ENCODE measurements around the gene CTCFL.

Gene CTCFL, protein sequence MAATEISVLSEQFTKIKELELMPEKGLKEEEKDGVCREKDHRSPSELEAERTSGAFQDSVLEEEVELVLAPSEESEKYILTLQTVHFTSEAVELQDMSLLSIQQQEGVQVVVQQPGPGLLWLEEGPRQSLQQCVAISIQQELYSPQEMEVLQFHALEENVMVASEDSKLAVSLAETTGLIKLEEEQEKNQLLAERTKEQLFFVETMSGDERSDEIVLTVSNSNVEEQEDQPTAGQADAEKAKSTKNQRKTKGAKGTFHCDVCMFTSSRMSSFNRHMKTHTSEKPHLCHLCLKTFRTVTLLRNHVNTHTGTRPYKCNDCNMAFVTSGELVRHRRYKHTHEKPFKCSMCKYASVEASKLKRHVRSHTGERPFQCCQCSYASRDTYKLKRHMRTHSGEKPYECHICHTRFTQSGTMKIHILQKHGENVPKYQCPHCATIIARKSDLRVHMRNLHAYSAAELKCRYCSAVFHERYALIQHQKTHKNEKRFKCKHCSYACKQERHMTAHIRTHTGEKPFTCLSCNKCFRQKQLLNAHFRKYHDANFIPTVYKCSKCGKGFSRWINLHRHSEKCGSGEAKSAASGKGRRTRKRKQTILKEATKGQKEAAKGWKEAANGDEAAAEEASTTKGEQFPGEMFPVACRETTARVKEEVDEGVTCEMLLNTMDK

DNA sequence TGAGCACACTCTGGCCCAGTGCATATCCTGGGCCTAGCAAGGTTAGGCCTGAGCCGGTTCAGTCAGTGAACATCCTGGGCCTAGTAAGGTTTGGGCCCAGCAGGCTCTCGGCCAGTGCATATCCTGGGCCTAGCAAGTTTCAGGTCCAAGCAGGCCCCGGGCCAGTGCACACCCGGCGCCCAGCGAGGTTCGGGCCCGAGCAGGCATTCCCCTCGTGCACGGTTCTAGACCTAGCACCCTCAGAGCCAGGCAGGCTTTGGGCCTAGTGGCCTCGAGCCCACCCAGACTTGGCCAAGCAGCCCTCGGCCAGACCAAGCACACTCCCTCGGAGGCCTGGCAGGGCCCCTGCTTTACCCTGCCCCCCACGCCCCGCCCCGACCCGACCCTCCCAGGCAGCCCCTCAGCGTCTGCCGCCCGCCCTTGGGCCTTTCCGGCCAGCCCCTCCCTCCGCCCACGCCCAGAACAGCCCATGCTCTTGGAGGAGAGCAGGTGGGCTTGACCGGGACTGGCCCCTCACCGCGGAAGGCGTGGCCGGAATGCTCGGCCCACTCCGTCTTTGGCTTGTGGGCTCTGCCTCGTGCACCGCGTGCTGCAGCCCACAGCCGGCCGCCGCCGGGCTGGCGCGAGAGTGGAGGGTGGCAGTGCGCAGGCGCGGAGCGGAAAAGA is at the start of gene CTCFL:
Gene CTCFL (minus strand): TSS at position 630 of the 666 bp plus-strand sequence. CDS start 935 bp downstream, outside the sequence.
- in situ Hi-C loops (cut with MboI; ENCODE audit: low sequenced_read_pairs), result no loop called here

DNA sequence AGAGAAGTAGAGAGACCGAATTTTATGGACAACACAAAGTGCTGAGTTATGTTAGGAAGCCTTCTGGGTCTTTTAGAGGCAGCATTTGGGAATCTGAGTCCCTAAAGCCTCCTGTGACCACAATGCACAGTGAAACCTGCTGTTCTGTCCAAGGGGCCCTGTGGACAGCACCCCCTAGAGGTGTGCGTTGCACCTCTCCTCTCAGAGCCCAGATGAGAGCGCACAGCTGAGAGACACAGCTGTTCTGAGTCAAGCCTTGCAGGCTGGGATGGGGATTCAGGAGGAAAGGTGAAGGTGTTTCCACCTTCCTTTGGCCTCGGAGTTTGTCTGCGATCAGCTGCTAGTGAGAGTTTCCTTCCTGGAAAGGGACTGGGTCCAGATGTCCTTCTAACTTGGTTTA is 49.0 kb upstream of the CTCFL start:
- in situ Hi-C loops (cut with MboI; ENCODE audit: low sequenced_read_pairs), result no loop called here

DNA sequence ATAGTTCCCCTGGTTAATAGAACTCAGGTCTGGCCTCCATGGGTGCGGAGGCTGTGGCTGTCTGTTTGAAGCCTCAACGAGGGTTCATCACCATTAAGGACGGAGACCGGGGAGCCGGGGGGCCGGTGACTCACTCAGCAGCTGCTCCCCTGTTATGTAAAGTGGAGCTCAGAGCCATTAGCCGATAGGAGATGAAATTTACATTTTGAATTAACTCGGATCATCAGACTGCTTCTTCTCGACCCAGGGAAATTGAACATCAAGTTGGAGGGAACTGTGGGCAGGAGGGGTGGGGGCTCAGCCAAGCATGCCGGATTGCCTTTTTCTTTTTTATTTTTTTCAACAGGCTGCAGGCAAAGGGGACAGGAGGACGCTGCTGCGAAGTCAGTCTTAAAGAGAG is 48.3 kb upstream of the CTCFL start:
- in situ Hi-C loops (cut with MboI; ENCODE audit: low sequenced_read_pairs), result no loop called here

DNA sequence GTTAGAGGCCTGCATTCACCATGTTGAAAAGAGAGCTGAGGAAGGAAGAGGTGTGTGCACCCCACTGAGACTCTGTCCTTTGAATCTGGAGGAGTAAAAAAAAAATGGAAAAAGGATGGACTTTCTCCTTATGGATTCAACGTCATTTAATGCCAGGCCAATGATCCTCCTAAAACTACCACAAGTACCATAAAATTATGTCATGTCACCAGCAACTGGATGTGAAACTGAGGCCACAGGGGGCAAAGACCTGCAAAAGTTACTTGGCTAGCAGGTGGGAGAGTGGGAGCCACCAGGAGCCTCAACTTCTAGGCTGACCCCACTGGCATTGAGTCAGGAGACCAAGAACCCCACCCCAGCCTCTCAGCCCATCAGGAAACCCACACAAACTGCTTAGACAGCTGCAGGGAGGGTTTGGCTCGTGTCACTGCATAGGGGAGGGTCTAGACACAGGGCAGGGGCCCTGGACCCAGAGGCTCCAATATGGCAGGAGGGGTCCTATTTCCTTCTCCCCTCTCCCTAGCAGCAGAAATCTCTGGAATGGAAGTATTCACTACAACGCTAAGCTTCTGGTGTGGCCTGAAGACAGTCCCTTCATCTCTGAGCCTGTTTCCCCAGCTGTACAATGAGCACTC is 47.0 kb upstream of the CTCFL start:
- in situ Hi-C loops (cut with MboI; ENCODE audit: low sequenced_read_pairs), result no loop called here

DNA sequence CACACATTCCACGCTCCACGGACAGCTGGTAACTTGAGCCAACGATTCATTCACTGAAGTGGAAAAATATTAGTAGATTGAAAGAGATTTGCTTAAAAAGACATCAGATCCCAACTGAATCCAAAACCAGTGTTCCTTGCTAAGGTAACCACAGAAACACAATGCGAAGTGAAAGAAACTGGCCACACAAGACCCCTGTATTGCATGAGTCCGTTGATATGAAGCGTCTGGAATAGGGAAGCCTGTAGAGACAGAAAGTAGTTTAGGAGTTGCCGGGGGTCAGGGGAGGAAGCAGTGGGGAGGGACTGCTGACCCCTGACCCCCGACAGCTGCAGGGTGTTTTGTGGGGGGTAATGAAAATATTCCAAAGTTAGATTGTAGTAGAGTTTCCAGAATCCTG is 46.0 kb upstream of the CTCFL start:
- in situ Hi-C loops (cut with MboI; ENCODE audit: low sequenced_read_pairs), result no loop called here

DNA sequence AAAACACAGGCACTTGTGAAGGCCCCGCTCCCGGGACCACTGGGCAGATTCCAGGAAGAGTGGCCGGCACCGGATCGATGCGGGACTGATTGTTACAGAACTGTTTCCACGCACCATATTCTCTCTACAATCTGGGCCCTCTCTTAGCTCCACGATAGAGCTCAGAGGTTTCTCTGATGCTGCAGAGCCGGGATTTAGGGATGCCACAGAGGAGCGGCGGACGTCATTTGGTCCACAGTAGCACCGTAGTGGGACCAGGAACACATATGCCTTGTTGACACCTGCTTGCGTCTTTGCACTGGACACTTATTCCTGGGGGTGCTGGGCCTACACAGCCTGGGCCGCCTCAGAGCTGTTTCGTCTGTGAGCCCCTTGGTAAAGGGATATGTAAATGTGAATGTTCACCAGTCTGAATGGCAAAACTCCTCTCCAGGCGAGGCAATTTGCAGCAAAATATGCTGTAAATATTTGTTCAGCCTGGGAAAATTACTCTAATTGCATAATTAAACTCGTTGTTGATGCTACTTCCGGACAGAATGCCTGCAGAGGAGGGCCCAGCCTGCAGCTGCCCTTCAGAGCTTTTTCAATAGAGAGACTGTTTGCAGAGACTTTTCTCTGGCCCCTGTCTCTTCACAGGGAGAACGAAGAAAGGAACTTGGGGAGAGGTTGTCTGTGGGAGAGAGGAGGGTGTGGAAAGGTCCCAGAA is 45.4 kb upstream of the CTCFL start:
- in situ Hi-C loops (cut with MboI; ENCODE audit: low sequenced_read_pairs), result no loop called here

DNA sequence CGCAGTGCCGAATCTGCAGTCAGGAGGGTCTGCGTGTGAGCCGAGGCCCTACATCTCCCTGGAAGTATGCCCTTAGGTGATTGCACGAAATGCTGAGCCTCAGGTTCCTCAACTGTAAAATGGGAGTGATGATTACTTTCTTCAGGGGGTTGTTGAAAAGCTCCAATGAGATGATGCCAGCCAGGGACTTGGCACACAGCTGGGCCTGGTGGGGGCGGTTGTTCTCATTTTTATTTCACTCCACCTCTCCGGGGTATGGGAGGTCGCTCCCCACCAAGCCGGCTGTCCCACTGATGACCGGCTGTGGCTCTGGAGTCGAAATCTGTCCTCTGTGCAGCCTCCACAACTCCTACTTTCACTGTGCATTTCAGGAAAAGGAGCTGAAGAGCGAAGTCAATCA is 44.0 kb upstream of the CTCFL start:
- in situ Hi-C loops (cut with MboI; ENCODE audit: low sequenced_read_pairs), result no loop called here

DNA sequence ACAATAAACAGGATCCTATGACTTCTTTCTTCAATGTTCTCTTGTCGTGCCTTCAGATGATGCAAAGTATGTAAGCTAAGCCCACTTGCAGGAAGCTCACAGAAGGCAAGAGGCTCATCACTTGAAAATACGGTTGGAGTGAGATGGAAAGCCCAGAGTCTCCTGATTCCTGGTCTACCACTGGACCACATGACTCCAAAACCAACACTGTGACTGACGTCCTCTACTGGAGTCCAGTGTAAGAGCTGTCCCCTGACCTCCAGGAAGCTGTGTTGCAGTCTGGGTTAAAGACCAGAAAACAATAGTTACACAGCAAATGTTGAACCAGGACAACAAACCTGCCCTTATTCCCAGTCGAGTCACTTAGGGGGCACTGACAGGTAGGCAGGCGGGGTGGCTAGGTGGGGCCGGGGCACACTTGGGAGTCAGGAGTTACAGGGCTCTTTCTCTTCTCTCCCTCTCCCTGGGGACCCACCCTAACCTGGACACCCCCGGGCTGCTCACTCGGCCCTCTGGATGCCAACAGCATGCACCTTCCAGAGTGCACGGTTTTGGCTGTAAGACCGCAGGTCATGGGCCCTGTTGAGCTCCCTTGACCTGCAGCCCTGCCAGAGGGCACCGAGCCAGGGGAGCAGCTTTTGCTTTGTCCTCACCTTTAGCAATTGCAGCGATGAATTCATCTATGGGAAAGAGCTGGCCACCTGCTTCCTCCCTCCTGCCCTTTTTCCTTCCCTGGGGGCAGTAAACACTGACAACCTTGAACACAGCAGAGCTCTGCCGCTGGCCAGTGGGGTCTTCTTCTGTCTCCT is 43.4 kb upstream of the CTCFL start:
- in situ Hi-C loops (cut with MboI; ENCODE audit: low sequenced_read_pairs), result no loop called here

DNA sequence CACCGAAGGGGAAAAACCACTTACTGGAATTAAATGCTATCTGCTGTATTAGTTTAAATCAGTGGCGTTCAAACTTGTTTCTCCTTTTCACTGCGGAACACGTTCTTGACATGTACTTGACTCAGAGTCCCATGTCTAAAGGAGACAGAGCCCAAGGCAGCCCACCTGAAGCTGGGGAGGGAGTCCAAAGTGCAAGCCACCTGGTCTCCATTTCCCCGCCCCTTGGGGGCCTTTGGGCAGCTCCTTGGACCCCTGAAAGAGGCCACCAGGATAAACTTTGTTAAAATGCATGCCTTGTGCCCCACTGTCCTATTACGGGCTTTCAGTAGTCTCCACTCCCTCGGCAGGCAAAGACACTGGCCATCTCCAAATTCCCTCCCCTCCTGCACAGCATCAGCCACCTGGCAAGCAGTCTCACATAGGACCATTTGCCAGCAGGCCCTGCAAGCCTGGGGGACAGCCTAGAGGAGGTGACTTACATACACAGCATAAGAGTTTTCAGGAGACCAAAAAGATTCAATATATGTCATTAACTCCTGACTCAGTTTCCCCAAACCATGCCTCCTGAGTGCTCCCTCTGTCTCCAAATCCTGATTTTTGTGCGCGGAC is 42.6 kb upstream of the CTCFL start:
- in situ Hi-C loops (cut with MboI; ENCODE audit: low sequenced_read_pairs), result no loop called here

DNA sequence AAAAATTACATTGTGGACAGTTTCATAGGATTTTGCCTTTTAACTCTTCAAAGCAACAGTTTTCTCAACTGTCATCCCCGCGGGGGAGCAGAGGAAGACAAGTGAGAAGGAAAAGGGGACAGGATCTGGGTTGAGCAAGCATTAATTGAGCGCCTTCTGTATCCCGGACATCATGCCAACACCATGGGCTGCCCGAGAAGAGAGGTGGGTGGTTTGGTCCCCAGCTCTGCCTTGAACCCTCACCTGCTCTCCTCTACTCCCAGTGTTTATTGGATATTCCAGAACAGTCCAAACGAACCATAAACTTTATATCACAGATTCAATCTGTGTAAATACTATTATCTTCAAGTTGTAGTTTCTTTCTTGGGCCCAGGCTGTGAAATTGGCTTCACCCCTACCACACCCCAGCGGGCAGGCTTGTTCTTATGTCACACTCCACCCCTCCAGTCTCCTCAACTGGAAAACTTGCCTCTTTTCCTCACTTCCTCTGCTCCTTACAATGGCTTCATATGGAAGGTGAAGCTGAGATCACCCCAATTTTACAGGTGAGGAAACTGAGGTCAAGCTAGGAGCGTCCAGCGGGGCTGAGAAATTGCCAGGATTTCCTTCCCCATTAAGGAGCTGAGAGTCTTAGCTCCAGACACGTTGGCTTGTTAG is 42.0 kb upstream of the CTCFL start:
- in situ Hi-C loops (cut with MboI; ENCODE audit: low sequenced_read_pairs), result no loop called here

DNA sequence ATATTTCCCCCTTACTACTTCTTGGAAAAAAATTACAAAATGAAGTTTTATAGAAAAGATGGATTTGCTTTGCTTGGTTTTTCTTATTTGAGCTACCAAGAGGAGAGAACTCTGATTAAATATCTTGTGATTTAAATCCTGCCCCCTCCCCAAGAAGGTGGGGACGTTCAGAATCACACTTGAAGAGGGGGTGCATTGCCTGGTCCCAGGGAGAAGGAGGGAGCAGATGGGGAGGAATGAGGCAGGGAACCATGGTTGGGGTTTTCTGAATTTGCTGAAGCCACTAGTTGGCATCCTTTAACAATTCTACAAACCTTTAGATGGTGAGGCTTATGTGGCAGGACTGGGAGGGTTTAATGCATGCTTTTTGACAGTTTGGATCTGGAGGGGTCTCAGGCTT is 41.5 kb upstream of the CTCFL start:
- in situ Hi-C loops (cut with MboI; ENCODE audit: low sequenced_read_pairs), result no loop called here

DNA sequence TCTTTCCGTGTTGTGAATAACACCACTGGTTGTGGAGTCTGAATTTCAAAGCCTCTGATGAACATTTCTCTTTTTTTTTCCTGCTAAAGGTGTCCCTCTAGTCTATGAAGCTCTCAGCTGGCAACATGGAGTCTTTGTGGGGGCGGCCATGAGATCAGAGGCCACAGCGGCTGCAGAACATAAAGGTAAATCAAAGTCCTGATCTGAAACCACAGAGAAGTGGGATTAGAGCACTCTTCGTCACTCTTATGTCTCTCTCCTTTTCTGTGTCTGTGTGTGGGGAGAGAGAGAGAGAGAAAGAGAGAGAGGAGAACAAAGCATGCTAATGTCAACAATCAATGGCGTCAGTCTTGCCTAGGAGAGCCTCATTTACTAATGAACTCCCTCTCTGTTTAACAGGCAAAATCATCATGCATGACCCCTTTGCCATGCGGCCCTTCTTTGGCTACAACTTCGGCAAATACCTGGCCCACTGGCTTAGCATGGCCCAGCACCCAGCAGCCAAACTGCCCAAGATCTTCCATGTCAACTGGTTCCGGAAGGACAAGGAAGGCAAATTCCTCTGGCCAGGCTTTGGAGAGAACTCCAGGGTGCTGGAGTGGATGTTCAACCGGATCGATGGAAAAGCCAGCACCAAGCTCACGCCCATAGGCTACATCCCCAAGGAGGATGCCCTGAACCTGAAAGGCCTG is 40.2 kb upstream of the CTCFL start:
- in situ Hi-C loops (cut with MboI; ENCODE audit: low sequenced_read_pairs), result no loop called here

DNA sequence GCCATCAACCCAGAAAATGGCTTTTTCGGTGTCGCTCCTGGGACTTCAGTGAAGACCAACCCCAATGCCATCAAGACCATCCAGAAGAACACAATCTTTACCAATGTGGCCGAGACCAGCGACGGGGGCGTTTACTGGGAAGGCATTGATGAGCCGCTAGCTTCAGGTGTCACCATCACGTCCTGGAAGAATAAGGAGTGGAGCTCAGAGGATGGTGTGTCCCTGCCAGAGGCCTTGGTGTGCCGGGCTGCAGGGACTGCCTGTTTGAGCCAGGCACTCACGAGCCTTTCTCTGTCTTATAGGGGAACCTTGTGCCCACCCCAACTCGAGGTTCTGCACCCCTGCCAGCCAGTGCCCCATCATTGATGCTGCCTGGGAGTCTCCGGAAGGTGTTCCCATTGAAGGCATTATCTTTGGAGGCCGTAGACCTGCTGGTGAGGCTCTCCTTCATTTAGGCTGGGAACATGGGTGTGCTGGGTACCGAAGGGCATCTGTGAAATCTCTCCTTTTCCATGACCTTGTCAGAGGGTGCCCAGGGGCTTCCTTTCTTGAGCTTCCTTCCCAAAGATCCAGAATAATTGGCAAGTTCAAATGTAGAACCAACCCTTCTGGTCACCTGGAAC is 39.4 kb upstream of the CTCFL start:
- in situ Hi-C loops (cut with MboI; ENCODE audit: low sequenced_read_pairs), result no loop called here

DNA sequence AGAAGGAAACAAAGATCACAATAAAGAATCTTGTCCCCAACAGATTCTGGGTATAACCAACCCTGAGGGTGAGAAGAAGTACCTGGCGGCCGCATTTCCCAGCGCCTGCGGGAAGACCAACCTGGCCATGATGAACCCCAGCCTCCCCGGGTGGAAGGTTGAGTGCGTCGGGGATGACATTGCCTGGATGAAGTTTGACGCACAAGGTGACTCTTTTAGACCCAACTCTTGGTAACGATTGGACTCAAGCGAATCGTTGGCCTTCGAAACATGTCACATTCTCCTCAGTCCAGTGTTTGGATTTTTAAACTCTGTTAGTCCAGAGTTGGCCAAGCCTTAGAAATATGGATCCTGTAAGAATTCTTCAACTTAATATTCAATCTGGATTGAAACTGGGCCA is 38.6 kb upstream of the CTCFL start:
- in situ Hi-C loops (cut with MboI; ENCODE audit: low sequenced_read_pairs), result no loop called here

DNA sequence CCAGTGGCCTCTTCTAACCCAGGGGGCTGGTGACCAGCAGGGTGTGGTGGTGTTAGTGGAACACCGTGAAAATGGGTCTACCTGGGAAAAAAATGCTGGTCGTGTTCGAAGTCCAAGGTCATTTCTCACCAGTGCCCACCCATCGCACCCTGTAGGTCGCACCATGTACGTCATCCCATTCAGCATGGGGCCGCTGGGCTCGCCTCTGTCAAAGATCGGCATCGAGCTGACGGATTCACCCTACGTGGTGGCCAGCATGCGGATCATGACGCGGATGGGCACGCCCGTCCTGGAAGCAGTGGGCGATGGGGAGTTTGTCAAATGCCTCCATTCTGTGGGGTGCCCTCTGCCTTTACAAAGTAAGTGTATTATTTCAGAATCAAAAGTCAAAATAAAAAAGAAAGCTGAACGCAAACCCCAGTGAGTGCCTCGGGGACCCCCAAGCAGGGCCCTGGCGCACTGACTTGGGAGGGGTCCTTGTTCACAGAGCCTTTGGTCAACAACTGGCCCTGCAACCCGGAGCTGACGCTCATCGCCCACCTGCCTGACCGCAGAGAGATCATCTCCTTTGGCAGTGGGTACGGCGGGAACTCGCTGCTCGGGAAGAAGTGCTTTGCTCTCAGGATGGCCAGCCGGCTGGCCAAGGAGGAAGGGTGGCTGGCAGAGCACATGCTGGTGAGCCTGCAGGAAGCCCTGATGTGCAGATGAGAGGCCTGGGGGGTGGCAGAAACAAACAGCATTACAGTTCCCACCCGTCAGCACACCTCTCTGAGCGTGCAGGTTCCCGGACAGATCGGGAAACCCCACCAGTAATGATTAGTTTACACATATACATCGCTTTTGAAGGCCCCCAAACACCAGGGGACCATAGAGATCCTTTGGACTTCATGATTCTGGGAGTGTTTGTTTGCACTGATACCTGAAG is 37.9 kb upstream of the CTCFL start:
- in situ Hi-C loops (cut with MboI; ENCODE audit: low sequenced_read_pairs), result no loop called here

DNA sequence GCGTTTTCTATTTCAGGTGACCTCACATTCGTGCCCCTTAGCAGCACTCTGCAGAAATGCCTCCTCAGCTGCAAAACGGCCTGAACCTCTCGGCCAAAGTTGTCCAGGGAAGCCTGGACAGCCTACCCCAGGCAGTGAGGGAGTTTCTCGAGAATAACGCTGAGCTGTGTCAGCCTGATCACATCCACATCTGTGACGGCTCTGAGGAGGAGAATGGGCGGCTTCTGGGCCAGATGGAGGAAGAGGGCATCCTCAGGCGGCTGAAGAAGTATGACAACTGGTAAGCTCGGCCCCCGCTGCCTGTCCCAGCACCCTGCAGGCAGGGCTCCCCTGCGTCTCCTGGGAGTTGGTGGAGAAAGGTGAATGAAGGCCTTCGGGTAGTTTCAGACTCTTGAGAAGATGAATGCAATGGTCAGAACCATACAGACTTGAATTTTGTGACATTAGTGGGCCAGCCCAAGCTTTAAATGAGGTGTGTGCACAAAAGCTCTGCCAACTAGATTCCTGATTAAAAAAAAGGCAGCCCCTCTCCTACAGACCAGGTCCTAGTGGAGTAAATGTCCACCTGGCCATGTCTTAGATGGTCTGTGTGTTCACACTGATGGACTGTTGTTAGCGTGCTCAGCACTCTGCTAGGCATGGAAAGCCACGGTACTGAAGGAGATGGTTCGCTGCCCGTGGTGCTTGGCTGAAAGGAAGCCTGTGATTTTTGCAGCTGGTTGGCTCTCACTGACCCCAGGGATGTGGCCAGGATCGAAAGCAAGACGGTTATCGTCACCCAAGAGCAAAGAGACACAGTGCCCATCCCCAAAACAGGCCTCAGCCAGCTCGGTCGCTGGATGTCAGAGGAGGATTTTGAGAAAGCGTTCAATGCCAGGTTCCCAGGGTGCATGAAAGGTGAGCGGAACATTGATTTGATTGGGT is 36.7 kb upstream of the CTCFL start:
- in situ Hi-C loops (cut with MboI; ENCODE audit: low sequenced_read_pairs), result no loop called here

All from HL-60/S4 treated with phorbol 12-myristate 13-acetate at 8.2 ng/mL for 4 days and 3 days (cell line).